ENCODE measurements around the gene CAPN3.

GRCh38 chr15:42378011-42378410 is 18.7 kb downstream of the CAPN3 start:
- no peak for TF ChIP-seq CTCF (conservative IDR thresholded peaks at IDR 0.05)
- no peak for TF ChIP-seq ZFX (IDR thresholded peaks at IDR 0.05)

Data from C4-2B (cell line).